Upper lobe of left lung (tissue), 4 donors: Measurements from ENCODE around the gene FOXP2.

Experiments used
- EP300 ChIP-seq, 4 donors: sonication (generic); formaldehyde crosslinking; IDR thresholded peaks; one replicate each; pipeline ENCODE4 v1.5.1; 2017; ENCODE audit warnings: antibody characterized with exemption in 4 of 4, control low read depth in 2 of 4
- POLR2A ChIP-seq, 4 donors: fragments of 450-650 bp; IDR thresholded peaks; one replicate each; pipeline ENCODE4 v1.5.1; 2016 to 2017; ENCODE audit warnings: antibody characterized with exemption in 4 of 4, mild to moderate bottlenecking in 2 of 4
- POLR2AphosphoS5 ChIP-seq, 2 donors: sonication (generic); formaldehyde crosslinking; IDR thresholded peaks; one replicate each; pipeline ENCODE4 v1.5.1; 2017; ENCODE audit warnings: antibody characterized with exemption in 2 of 2
- TF ChIP-seq, protein P1 (sequence below), 6 experiments: fragments of 450-650 bp in 4 of 6; fragments of 200-600 bp in 2 of 6; sonication (generic) in 2 of 6; IDR thresholded peaks; one replicate each; pipeline ENCODE4 v1.5.1; 2016 to 2019; ENCODE audit warnings: antibody characterized with exemption in 6 of 6

DNA sequence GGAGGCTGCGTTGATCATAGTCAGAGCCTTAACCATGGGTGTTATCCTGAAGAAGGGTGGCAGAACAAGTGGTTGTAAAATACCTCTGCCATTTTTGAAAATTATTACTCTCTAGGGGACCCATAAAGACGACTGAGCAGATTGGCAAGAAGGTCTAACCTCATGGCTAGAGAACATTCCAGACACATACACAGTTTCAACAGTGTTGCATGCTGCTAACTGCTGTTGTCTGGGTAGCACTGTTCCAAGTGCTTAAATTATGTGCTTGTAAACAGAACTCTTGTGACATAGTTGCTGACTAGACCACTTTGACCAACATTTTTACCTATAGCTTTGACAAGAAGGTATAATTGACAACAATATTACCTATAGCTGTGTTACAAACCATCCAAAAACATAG, 46.1 kb upstream of the FOXP2 start:
- no peak for TF ChIP-seq POLR2AphosphoS5 (IDR thresholded peaks at IDR 0.05)
- TF ChIP-seq, protein P1, sequence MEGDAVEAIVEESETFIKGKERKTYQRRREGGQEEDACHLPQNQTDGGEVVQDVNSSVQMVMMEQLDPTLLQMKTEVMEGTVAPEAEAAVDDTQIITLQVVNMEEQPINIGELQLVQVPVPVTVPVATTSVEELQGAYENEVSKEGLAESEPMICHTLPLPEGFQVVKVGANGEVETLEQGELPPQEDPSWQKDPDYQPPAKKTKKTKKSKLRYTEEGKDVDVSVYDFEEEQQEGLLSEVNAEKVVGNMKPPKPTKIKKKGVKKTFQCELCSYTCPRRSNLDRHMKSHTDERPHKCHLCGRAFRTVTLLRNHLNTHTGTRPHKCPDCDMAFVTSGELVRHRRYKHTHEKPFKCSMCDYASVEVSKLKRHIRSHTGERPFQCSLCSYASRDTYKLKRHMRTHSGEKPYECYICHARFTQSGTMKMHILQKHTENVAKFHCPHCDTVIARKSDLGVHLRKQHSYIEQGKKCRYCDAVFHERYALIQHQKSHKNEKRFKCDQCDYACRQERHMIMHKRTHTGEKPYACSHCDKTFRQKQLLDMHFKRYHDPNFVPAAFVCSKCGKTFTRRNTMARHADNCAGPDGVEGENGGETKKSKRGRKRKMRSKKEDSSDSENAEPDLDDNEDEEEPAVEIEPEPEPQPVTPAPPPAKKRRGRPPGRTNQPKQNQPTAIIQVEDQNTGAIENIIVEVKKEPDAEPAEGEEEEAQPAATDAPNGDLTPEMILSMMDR (IDR thresholded peaks at IDR 0.05): no peak
- TF ChIP-seq EP300 (IDR thresholded peaks at IDR 0.05): no peak
- TF ChIP-seq POLR2A (IDR thresholded peaks at IDR 0.05): no peak
